Activated T-cell treated with anti-CD3 and anti-CD28 coated beads for 24 hours (primary cell): ENCODE measurements around the gene FHIT.

ENCODE experiments used
- DNase-seq: peaks from one replicate; pipeline ENCODE4 v3.0.0-alpha.2; 2020; ENCODE audit warnings: low read depth

Gene FHIT

GRCh38 chr3:59877263-59878037 lies 1373.8 kb downstream of the FHIT start:
- DNase-seq, result no peak

DNA sequence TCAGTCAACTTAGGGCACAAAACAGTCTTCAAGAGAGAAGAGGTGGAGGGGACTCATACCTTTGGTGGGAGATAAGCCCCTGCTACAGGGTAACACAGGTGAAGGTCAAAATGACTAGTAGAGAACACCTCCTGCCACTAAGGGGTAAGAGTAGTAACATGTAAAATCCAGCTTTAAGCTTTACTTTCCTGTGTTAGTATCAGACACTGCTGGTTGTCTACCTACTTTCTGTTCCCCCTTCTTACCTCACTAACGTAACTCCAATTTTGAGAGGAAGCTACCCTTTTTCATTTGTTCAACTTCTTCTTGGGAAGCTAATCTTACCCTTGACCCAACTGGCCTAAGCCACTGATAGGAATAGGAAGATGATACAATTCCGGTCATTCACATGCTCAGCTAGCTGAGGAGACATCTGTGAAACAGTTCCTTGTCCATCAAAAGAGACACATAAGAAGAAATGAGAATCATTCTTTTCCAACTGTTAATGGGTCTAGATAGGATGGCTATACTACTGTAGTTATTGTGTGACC lies 1374.7 kb downstream of the FHIT start:
- DNase-seq, result no peak

DNA sequence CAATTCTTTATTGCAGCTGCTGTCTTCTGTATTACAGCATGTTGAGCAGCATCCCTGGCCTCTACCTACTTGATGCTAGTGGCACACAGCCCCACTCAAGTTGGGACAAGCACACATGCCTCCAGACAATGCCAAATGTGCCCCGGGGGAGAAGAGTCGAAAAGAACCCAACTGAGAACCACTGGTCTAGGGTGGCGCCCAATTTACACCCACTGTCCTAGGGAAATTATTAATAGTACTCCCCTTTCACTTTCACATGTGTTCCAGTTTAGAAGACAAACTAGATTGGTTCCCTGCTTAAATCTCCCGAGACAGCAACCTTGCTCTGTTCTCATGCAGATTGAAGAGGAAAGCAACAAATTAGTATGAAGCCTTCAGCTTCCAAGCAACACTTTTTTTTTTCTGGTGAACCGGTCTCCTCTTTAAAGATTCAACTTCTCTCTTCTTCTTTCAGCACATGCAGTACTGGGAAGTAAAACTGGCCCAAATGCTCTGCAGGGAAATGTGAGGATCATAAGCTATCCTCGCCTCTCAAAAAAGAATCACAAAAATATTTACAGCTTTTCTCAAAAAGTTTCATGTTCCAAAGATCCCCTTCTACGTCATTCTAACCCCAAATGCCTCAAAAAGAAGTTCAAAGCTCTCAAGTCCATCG lies 1377.5 kb downstream of the FHIT start:
- no peak for DNase-seq

DNA sequence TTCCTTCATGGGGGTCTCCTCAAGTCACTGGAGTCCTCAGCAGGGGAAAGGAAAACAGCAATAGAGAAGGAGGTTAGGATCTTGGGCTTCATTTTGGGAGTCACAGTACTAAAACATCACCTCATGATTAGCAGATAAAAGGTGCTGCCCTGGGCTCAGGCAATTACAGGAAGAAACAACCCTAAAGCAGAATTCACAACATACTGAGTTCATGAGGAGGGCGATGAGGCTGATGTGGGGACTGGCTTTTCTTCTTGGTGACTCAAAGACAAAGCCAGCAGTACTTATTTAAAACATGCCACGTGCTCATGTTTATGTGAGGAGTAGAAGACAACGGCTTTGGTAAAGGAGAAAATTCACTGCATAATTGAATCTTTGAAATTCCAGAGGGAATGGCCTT lies 1379.1 kb downstream of the FHIT start:
- DNase-seq, result no peak

- no peak for DNase-seq
These were observed 1383.9 kb downstream of the FHIT start for GRCh38 chr3:59867185-59868002.

DNA sequence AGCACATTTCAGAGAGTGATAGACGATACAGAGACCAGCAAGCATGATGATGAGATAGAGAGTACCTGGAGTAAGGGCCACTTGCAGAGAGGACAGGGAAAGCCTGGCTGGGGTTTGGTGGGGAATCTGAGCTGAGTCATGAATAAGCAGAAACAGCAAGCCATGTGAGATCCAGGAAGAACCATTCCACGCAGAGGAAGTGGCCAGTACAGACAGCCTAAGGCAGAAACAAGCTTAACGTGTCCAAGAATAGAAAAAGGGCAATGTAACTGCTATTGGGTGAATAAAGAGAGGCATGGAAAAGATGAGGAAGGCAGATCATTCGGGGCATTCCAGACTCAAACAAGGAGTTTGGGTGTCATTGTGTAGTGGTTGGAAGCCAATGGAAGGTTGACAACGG lies 1385.2 kb downstream of the FHIT start:
- no peak for DNase-seq

DNA sequence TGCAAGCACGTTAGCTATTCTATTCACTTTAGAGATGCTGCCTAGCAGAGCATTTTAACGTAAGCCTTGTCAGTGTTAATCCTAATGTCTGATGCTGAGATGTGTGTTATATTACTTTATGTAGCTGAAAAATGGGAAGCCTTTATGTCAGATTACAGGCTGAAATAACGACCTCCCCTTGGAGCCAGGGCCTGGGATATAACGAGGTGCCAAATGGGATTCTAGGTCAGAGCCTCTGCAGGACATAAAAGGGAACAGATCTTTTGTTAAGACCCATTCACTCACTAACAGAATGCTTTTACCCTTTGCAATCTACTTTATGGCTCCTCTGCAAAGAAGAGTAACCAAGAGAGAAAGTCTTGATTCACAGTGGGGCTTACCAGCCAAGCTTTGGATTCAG lies 1385.9 kb downstream of the FHIT start:
- DNase-seq, result no peak

GRCh38 chr3:59862686-59863085 lies 1388.6 kb downstream of the FHIT start:
- no peak for DNase-seq

GRCh38 chr3:59857589-59858346 lies 1393.5 kb downstream of the FHIT start:
- DNase-seq, result peak; percentile 71

GRCh38 chr3:59856934-59857460 lies 1394.3 kb downstream of the FHIT start:
- no peak for DNase-seq

DNA sequence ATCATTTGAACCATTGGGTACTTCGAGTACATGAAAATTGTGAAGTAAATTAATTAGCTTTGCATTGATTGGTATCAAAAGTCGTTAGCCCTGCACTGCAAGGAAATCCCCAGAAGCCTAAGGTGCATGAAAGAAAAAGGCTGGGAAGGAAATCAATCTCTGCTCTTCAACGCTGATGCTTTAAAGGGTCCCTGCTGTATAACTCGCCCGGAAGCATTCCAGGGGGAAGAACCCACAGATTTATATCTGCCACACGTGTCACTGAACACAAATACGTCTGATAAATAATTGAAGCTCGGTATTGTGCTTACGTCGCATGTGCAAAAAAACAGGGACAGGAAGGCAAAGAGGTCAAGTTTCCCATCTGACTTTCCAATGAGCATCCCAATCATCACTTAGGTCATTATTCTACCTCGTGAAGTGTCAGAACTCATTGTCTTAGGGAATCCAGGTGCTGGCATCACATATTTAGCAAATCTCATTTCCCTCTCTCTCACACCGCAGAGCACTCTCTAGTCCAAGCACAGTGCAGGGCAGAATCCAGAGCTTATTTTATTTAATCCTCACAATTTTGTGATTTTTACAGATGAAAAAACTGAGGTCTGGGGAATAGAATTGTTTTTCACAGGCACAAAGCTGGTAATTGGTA lies 1397.1 kb downstream of the FHIT start:
- DNase-seq, result no peak

- DNase-seq, result no peak
These were observed 1400.8 kb downstream of the FHIT start for GRCh38 chr3:59850417-59850816.

GRCh38 chr3:59845386-59845785 lies 1405.9 kb downstream of the FHIT start:
- no peak for DNase-seq

- DNase-seq, result no peak
These were observed 1407.4 kb downstream of the FHIT start for GRCh38 chr3:59843821-59844220.

DNA sequence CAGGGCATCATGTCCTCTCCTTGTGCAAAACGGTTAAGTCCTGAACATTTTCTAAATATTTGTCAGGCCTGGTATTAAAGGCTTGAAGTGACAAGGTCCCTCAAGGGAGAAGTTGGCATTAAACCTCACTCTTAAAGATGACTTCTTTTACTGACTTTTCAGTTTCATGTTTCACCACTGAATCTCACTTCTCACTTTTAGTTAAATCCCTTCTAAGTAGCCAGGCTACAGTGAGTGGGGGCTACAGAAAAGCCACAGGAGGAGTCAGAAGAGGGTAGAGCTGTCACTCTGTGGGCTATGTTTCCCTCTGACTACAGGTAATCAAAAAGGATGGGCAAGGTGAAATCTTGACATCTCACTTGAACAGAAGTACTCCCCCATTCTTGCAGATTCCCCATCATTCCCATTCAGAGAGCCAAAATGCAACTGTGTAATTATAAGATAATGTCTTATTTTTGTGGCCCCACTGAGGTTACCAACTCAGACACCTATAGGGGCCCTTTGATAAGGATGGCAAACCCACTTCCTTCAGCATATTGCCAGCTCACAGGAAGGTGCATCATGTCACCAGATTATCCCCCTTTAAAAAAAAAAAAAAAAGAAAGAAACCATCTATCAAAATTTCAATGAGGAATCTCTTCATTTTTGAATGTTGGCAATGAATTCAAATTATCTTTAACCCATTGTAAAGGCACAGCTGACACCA lies 1411.3 kb downstream of the FHIT start:
- no peak for DNase-seq

GRCh38 chr3:59839283-59839682 lies 1412.0 kb downstream of the FHIT start:
- no peak for DNase-seq

- no peak for DNase-seq
These were observed 1414.7 kb downstream of the FHIT start for GRCh38 chr3:59836531-59836930.

DNA sequence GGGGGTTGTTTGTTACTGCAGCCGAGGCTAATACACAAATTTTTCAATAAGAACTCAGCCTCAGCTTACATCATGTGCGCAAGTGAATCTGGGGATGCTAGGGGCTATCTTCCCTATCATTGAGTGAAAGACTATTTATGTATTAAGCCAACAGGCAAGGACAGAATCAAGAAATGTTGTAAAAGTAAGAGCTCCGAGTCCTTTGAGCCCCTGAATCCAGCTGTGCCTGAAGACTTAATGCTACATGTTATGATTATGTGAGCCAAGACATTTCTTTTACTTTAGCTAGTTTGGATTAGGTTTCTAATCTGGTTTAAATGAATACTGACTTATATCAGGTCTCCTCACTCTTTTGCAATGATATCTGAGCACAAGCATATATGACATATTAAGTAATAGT lies 1418.5 kb downstream of the FHIT start:
- no peak for DNase-seq

- no peak for DNase-seq
These were observed 1419.0 kb downstream of the FHIT start for GRCh38 chr3:59832241-59832640.

- no peak for DNase-seq
These were observed 1419.9 kb downstream of the FHIT start for GRCh38 chr3:59831394-59831793.

- no peak for DNase-seq
These were observed 1421.7 kb downstream of the FHIT start for GRCh38 chr3:59829527-59829926.
